Measurements from ENCODE around the gene CTNNA1. TPM values are rescaled to one million over a fixed set of nuclear protein-coding genes. Genes with fewer than 3 reads are reported as not detected.

The CTNNA1 gene
- total RNA-seq, 3 donors from 2014 or later = 347 to 457 (median 380) TPM

- no peak overlapping the region for H3K4me3 ChIP-seq
- intact Hi-C loops (cut with DNase I, micrococcal nuclease) = no loop called here
- ATAC-seq = no peak
- DNase-seq = no peak
- H3K9me3 ChIP-seq = no peaks in the 10 kb centered on the region
- H3K36me3 ChIP-seq (ENCODE audit: low read depth) = no peaks in the 10 kb centered on the region
- no peak for TF ChIP-seq CTCF (IDR thresholded peaks at IDR 0.05)
- H3K4me1 ChIP-seq (ENCODE audit: low read depth) = no peaks in the 10 kb centered on the region
These were observed 44.4 kb upstream of the CTNNA1 start for GRCh38 chr5:138708791-138709190.

DNA sequence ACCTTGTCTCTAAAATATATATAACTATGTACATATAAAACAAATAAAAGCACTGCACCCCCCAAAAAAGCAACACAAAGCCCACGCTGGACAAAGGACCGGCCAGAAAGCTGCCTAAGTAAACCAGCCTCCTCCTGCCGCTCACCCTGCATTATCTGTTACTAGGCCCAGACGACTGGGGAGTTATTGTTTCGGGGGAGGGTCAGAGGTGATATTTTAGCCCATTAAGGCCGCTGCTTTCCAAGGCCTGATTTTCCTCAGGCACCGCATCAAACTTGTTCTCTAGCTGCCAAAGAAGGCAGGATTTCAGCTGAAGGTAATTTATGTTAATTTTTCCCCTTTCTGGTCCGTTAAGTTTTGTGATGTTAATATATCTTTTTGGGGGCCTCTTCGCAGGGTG is 44.0 kb upstream of the CTNNA1 start:
- intact Hi-C loops (cut with DNase I, micrococcal nuclease) = no loop called here
- Histone ChIP-seq H3K4me3 (no peak overlapping the region), H3K9me3 (no peaks in the 10 kb centered on the region), H3K36me3 (ENCODE audit: low read depth) (no peaks in the 10 kb centered on the region), H3K4me1 (ENCODE audit: low read depth) (no peaks in the 10 kb centered on the region)
- no peak for TF ChIP-seq CTCF (IDR thresholded peaks at IDR 0.05)
- ATAC-seq (no peak), DNase-seq (no peak)

DNA sequence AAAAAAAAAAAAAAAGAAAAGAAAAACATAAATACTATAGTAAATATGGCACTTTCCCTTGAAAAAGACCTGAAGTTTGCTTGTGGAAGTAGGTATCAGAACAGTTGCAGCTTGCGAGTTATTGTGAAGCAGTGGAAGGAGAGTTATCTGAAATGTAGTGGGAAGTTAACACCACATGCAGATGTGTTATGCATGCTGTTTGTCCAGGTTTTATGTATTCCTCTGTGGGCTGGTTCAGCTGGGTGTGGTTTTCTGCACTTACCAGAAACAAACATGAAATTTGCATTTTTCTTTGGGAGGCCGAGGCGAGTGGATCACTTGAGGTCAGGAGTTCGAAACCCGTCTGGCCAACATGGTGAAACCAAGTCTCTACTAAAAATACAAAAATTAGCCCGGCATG is 42.1 kb upstream of the CTNNA1 start:
- no peak overlapping the region for H3K4me3 ChIP-seq
- H3K9me3 ChIP-seq = no peaks in the 10 kb centered on the region
- no peak for ATAC-seq
- intact Hi-C loops (cut with DNase I, micrococcal nuclease) = no loop called here
- no peaks in the 10 kb centered on the region for H3K4me1 ChIP-seq (ENCODE audit: low read depth)
- no peaks in the 10 kb centered on the region for H3K36me3 ChIP-seq (ENCODE audit: low read depth)
- DNase-seq = no peak
- no peak for TF ChIP-seq CTCF (IDR thresholded peaks at IDR 0.05)

DNA sequence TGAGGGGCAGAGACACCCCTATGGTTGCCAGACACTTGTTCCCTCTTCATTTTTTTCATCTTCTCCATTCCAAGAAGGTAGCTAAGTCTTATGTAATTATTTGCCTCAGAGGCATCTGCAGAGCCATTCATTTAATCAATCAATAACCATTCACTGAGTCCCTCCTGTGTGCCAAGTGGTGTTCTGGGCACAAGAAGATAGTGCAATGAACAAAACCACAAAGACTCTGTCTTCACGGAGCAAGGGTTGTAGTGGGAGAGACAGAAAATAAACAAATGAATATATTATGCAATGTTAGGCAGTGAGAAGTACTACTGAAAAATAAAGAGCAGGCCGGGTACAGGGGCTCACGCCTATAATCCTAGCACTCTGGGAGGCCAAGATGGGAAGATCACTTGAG is 41.4 kb upstream of the CTNNA1 start:
- no peak for ATAC-seq
- intact Hi-C loops (cut with DNase I, micrococcal nuclease) = no loop called here
- no peak for TF ChIP-seq CTCF (IDR thresholded peaks at IDR 0.05)

DNA sequence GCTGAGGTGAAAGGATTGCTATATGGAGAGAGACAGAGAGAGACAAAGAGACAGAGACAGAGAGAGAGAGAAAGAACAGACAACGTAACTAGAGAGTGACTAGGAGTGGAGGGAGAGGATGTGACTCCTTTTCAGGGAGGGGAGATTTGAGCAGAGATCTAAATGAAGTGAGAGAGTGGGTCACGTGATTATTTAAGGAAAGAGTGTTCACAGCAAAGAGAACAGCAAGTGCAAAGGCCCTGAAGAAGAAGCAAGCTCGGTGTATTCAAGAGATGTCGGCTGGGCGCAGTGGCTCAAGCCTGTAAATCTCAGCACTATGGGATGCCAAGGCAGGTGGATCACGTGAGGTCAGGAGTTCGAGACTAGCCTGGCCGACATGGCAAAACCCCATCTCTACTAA is 40.9 kb upstream of the CTNNA1 start:
- no peaks in the 10 kb centered on the region for H3K9me3 ChIP-seq
- ATAC-seq (no peak), DNase-seq (no peak)
- no peak for TF ChIP-seq CTCF (IDR thresholded peaks at IDR 0.05)
- no peak overlapping the region for H3K4me3 ChIP-seq
- H3K4me1 ChIP-seq (ENCODE audit: low read depth) = no peaks in the 10 kb centered on the region
- intact Hi-C loops (cut with DNase I, micrococcal nuclease) = no loop called here
- no peaks in the 10 kb centered on the region for H3K36me3 ChIP-seq (ENCODE audit: low read depth)

More for the DNA sequence above, 41.4 kb upstream of the CTNNA1 start:
- Histone ChIP-seq H3K9me3 (no peaks in the 10 kb centered on the region), H3K4me3 (no peak overlapping the region), H3K4me1 (ENCODE audit: low read depth) (no peaks in the 10 kb centered on the region), H3K36me3 (ENCODE audit: low read depth) (no peaks in the 10 kb centered on the region)
- no peak for DNase-seq

DNA sequence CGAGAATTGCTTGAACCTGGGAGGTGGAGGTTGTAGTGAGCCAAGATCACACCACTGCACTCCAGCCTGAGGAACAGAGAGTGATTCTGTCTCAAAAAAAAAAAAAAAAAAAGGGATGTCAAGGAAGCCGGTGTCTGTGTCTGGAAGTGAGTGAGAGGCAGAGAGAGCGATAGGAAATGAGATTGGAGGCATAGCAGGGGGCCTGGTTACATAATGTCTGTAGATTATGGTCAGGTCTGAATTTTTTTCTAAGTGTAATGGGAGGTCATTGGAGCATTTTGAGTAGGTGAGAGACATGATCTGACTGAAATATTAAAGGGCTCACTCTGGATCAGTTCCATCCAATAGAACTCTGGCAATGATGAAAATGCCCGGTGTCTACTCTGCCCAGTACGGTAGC is 40.4 kb upstream of the CTNNA1 start:
- Histone ChIP-seq H3K4me1 (ENCODE audit: low read depth) (no peaks in the 10 kb centered on the region), H3K4me3 (no peak overlapping the region), H3K36me3 (ENCODE audit: low read depth) (no peaks in the 10 kb centered on the region), H3K9me3 (no peaks in the 10 kb centered on the region)
- no peak for ATAC-seq
- no peak for DNase-seq
- no peak for TF ChIP-seq CTCF (IDR thresholded peaks at IDR 0.05)
- intact Hi-C loops (cut with DNase I, micrococcal nuclease) = no loop called here

Data from mucosa of descending colon (tissue), 3 donors.